NCI-H460 (cell line): ENCODE data around the gene LPCAT1. TPM values are rescaled to one million over a fixed set of nuclear protein-coding genes. Genes with fewer than 3 reads are reported as not detected.
"Not testable (repeated sequence)": the region's sequence is repeated elsewhere in the genome, so short reads cannot be mapped to it uniquely, and the experiment has no call there.

Experiments used
- DNase-seq: peaks from one replicate; pipeline ENCODE4 v3.0.0-alpha.2; 2016; ENCODE audit warnings: low read depth; ENCODE audit errors: extremely low read depth
- total RNA-seq: library from RNA; depleted of rRNA; stranded (reverse); fragments of >200 nt; shearing (Covaris generic); gene quantifications from 2 replicates; pipeline ENCODE4 v1.2.3, GENCODE V29; 2014

LPCAT1 gene
- total RNA-seq, 1 experiment from 2014 or later, result 30.6 TPM

- DNase-seq, result no peak
Observed at GRCh38 chr5:1541702-1542400, 18.1 kb upstream of the LPCAT1 start.

GRCh38 chr5:1540831-1541701, 17.3 kb upstream of the LPCAT1 start:
- DNase-seq, result no peak

GRCh38 chr5:1540166-1540565, 16.4 kb upstream of the LPCAT1 start:
- no peak for DNase-seq

GRCh38 chr5:1539393-1540161, 15.8 kb upstream of the LPCAT1 start:
- not testable (repeated sequence) for DNase-seq

GRCh38 chr5:1538741-1539392, 15.1 kb upstream of the LPCAT1 start:
- DNase-seq, result no peak

- no peak for DNase-seq
Observed at GRCh38 chr5:1538276-1538675, 14.5 kb upstream of the LPCAT1 start.

GRCh38 chr5:1537603-1538154, 13.9 kb upstream of the LPCAT1 start:
- DNase-seq, result no peak

GRCh38 chr5:1536871-1537602, 13.3 kb upstream of the LPCAT1 start:
- no peak for DNase-seq

- no peak for DNase-seq
Observed at GRCh38 chr5:1536322-1536845, 12.6 kb upstream of the LPCAT1 start.

- DNase-seq, result no peak
Observed at GRCh38 chr5:1535646-1536045, 11.9 kb upstream of the LPCAT1 start.

GRCh38 chr5:1532384-1532783, 8.6 kb upstream of the LPCAT1 start:
- DNase-seq, result no peak

- no peak for DNase-seq
Observed at GRCh38 chr5:1529498-1529897, 5.7 kb upstream of the LPCAT1 start.

- no peak for DNase-seq
Observed at GRCh38 chr5:1527533-1528205, 3.9 kb upstream of the LPCAT1 start.

GRCh38 chr5:1526681-1527131, 2.9 kb upstream of the LPCAT1 start:
- no peak for DNase-seq

- no peak for DNase-seq
Observed at GRCh38 chr5:1526190-1526631, 2.5 kb upstream of the LPCAT1 start.

GRCh38 chr5:1525624-1526189, 1.9 kb upstream of the LPCAT1 start:
- DNase-seq, result no peak

- DNase-seq, result no peak
Observed at GRCh38 chr5:1524799-1525623, 1.3 kb upstream of the LPCAT1 start.

GRCh38 chr5:1524481-1524798, 680 bp upstream of the LPCAT1 start:
- DNase-seq, result no peak
